Spleen (tissue), 7 donors: Measurements from ENCODE around the gene TNS2.

ENCODE experiments used
- POLR2A ChIP-seq, 3 donors: fragments of 450-650 bp; IDR thresholded peaks; one replicate each; pipeline ENCODE4 v1.5.1; 2017; ENCODE audit warnings: antibody characterized with exemption in 3 of 3, mild to moderate bottlenecking in 1 of 3
- TF ChIP-seq, protein P1 (sequence below), 11 experiments: fragments of 200-600 bp in 7 of 11; fragments of 450-650 bp in 4 of 11; sonication (generic) in 4 of 11; IDR thresholded peaks in 8 of 11; conservative IDR thresholded peaks in 3 of 11; 1 replicate in 7 of 11; 2 replicates in 4 of 11; pipeline versions ENCODE4 v1.4.0 to v1.8.0; 2016 to 2021; ENCODE audit warnings: antibody characterized with exemption in 11 of 11, inconsistent platforms in 4 of 11, mild to moderate bottlenecking in 1 of 11
- donor health status: DM: no; HTN: no; CAD: no; lungs with moderate emphysema.
- donor health status: DM: no; HTN: no; CAD: no.
- donor health status: DM: no; HTN: no; CAD: no.

DNA sequence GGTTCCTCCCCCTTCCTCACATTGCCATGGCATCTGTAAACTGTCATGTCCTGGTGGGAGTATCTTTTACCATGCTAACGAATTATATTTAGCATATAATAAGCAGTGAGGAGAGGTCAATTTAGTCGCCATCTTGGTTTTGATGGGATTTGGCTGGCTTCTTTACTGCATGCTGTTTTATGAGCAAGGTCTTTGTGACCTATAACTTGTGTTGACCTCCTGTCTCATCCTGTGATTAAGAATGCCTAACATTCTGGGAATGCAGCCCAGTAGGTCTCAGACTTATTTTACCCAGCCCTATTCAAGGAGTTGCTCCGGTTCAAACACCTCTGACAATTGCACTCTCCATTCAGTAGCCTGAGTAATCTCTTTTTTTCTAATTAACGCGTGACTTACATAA lies 45.7 kb upstream of the TNS2 start:
- TF ChIP-seq POLR2A (IDR thresholded peaks at IDR 0.05), result no peak
- TF ChIP-seq, protein P1, sequence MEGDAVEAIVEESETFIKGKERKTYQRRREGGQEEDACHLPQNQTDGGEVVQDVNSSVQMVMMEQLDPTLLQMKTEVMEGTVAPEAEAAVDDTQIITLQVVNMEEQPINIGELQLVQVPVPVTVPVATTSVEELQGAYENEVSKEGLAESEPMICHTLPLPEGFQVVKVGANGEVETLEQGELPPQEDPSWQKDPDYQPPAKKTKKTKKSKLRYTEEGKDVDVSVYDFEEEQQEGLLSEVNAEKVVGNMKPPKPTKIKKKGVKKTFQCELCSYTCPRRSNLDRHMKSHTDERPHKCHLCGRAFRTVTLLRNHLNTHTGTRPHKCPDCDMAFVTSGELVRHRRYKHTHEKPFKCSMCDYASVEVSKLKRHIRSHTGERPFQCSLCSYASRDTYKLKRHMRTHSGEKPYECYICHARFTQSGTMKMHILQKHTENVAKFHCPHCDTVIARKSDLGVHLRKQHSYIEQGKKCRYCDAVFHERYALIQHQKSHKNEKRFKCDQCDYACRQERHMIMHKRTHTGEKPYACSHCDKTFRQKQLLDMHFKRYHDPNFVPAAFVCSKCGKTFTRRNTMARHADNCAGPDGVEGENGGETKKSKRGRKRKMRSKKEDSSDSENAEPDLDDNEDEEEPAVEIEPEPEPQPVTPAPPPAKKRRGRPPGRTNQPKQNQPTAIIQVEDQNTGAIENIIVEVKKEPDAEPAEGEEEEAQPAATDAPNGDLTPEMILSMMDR (IDR thresholded peaks at IDR 0.05 in 8 of 11, conservative IDR thresholded peaks at IDR 0.05 in 3 of 11), result no peak
